HCT116 (cell line): Measurements from ENCODE around the gene ITIH3. TPM values are rescaled to one million over a fixed set of nuclear protein-coding genes. Genes with fewer than 3 reads are reported as not detected.

ENCODE experiments used
- ATAC-seq: fragments of 200-7000 bp; cut with Tn5 transposase; 2 replicates; pipeline ENCODE4 v1.9.1; 2020; ENCODE audit warnings: mild to moderate bottlenecking, moderate library complexity
- BruUV-seq: library from RNA; stranded (reverse); fragments of 400-500 nt; replicated peaks from 2 replicates; lab custom pipeline; 2021; lab: Mats Ljungman, UMichigan
- CTCF ChIA-PET: fragments of 300-600 bp; sonication (Branson Sonifier 250); formaldehyde crosslinking; loops from one replicate; lab custom pipeline; 2021; ENCODE audit warnings: antibody characterized with exemption; lab: Charles Lee
- POLR2A ChIA-PET: fragments of 300-600, 350-600 bp; sonication (Branson Sonifier 250); formaldehyde crosslinking; loops from one replicate; lab custom pipeline; 2021; ENCODE audit warnings: antibody characterized with exemption; lab: Charles Lee
- RAD21 ChIA-PET, 2 experiments: fragments of 300-600 bp; sonication (Branson Sonifier 250); formaldehyde crosslinking; loops; one replicate each; lab custom pipeline; 2023; ENCODE audit warnings: low total read pairs in 2 of 2; ENCODE audit not compliant: uncharacterized antibody in 2 of 2, unreplicated experiment in 2 of 2, low non-redundant PET in 1 of 2; lab: Charles Lee
- DNase-seq: peaks from one replicate; pipeline ENCODE4 v3.0.0-alpha.2; 2010; ENCODE audit warnings: low read depth, low spot score
- H2AFZ ChIP-seq: fragments of 200-600 bp; shearing (Covaris generic), sonication (generic); 2 replicates; pipeline ENCODE4 v1.6.1; 2017; ENCODE audit warnings: low read depth, mixed run types, mixed read lengths, antibody characterized with exemption, low read length; ENCODE audit not compliant: poor library complexity, severe bottlenecking
- H3K27ac ChIP-seq: 2 replicates; pipeline ENCODE4 v1.5.1; 2012; ENCODE audit warnings: low read depth, low read length
- H3K27me3 ChIP-seq: fragments of 200-600 bp; sonication (generic); 2 replicates; pipeline ENCODE4 v1.6.1; 2016; ENCODE audit warnings: mixed run types, low read length, mixed read lengths; ENCODE audit not compliant: insufficient read depth
- H3K36me3 ChIP-seq, 2 experiments: fragments of 200-500 bp in 1 of 2; fragments of 200-600 bp in 1 of 2; sonication (Bioruptor generic) in 1 of 2; sonication (generic) in 1 of 2; 2 replicates each; pipeline versions ENCODE4 v1.5.1 to v1.6.1; 2014 to 2016; ENCODE audit warnings: low read length in 2 of 2, inconsistent platforms in 1 of 2, mixed read lengths in 1 of 2, mixed run types in 1 of 2; ENCODE audit not compliant: insufficient read depth in 2 of 2, control insufficient read depth in 1 of 2
- H3K4me1 ChIP-seq, 2 experiments: fragments of 200-600 bp in 1 of 2; sonication (generic) in 1 of 2; 2 replicates each; pipeline versions ENCODE4 v1.5.1 to v1.6.1; 2012 to 2017; ENCODE audit warnings: low read length in 2 of 2, inconsistent platforms in 1 of 2, mild to moderate bottlenecking in 1 of 2, mixed read lengths in 1 of 2, mixed run types in 1 of 2, moderate library complexity in 1 of 2; ENCODE audit not compliant: insufficient read depth in 2 of 2, control insufficient read depth in 1 of 2
- H3K4me2 ChIP-seq: fragments of 200-600 bp; sonication (generic); 2 replicates; pipeline ENCODE4 v1.6.1; 2017; ENCODE audit warnings: mixed run types, low read length, mixed read lengths
- H3K4me3 ChIP-seq, 2 experiments: fragments of 200-600 bp in 1 of 2; sonication (generic) in 1 of 2; replicated peaks in 1 of 2; 2 replicates each; pipeline ENCODE4 v1.5.1; 2011 to 2016; ENCODE audit warnings: low read length in 2 of 2, control low read depth in 1 of 2, low read depth in 1 of 2, mild to moderate bottlenecking in 1 of 2, mixed read lengths in 1 of 2, mixed run types in 1 of 2
- H3K79me2 ChIP-seq: fragments of 200-600 bp; sonication (generic); 2 replicates; pipeline ENCODE4 v1.6.1; 2017; ENCODE audit warnings: mild to moderate bottlenecking, mixed run types, low read length, moderate library complexity, mixed read lengths; ENCODE audit not compliant: insufficient read depth
- H3K9ac ChIP-seq: fragments of 200-600 bp; sonication (generic); 2 replicates; pipeline ENCODE4 v1.6.1; 2016; ENCODE audit warnings: low read length, mixed read lengths
- H3K9me2 ChIP-seq: fragments of 200-600 bp; sonication (generic), shearing (Covaris generic); 2 replicates; pipeline ENCODE4 v1.6.1; 2017; ENCODE audit warnings: mixed run types, mild to moderate bottlenecking, moderate library complexity; ENCODE audit not compliant: insufficient read depth
- H3K9me3 ChIP-seq, 2 experiments: fragments of 200-500 bp in 1 of 2; fragments of 200-600 bp in 1 of 2; sonication (Bioruptor generic) in 1 of 2; sonication (generic) in 1 of 2; 2 replicates each; pipeline ENCODE4 v1.6.1; 2014 to 2017; ENCODE audit warnings: low read length in 2 of 2, mixed read lengths in 2 of 2, inconsistent platforms in 1 of 2, low read depth in 1 of 2, mild to moderate bottlenecking in 1 of 2, mixed run types in 1 of 2, moderate library complexity in 1 of 2; ENCODE audit not compliant: control insufficient read depth in 1 of 2, insufficient read depth in 1 of 2
- H4K20me1 ChIP-seq: fragments of 200-600 bp; sonication (generic), shearing (Covaris generic); 2 replicates; pipeline ENCODE4 v1.6.1; 2017; ENCODE audit warnings: mixed run types, mild to moderate bottlenecking, moderate library complexity; ENCODE audit not compliant: insufficient read depth
- CBX3 ChIP-seq: IDR thresholded peaks from 2 replicates; pipeline ENCODE4 v1.6.1; 2012; ENCODE audit warnings: low read depth
- EGR1 ChIP-seq: IDR thresholded peaks from 2 replicates; pipeline ENCODE4 v1.6.1; 2012; ENCODE audit warnings: low read depth
- ELF1 ChIP-seq: IDR thresholded peaks from 2 replicates; pipeline ENCODE4 v1.6.1; 2012; ENCODE audit warnings: low read depth, borderline replicate concordance
- POLR2A ChIP-seq: IDR thresholded peaks from 2 replicates; pipeline ENCODE4 v1.7.0; 2011; ENCODE audit warnings: borderline replicate concordance; ENCODE audit not compliant: insufficient read depth, insufficient read length; ENCODE audit errors: extremely low read depth
- SP1 ChIP-seq: IDR thresholded peaks from 2 replicates; pipeline ENCODE4 v1.6.1; 2012; ENCODE audit warnings: low read depth
- TCF7L2 ChIP-seq: IDR thresholded peaks from 2 replicates; pipeline ENCODE4 v1.7.0; 2011; ENCODE audit warnings: borderline replicate concordance, inconsistent platforms; ENCODE audit not compliant: insufficient read depth, insufficient read length; ENCODE audit errors: extremely low read depth
- ZFX ChIP-seq: fragments of 450-650 bp; IDR thresholded peaks from 2 replicates; pipeline ENCODE4 v1.6.1; 2017
- ZNF274 ChIP-seq: fragments of 200-500 bp; sonication (Bioruptor generic); IDR thresholded peaks from 2 replicates; pipeline ENCODE4 v1.6.1; 2014; ENCODE audit warnings: mild to moderate bottlenecking, low read depth, low read length, inconsistent platforms
- intact Hi-C: fragments of 100-400 bp; cut with micrococcal nuclease; formaldehyde crosslinking; loops from 2 replicates; pipeline ENCODE4 v1.10.0; 2022
- total RNA-seq: library from RNA; stranded (reverse); gene quantifications from one replicate; pipeline ENCODE4 v1.2.1, GENCODE V29; 2021; ENCODE audit not compliant: unreplicated experiment
- TF ChIP-seq, protein P1 (sequence below): IDR thresholded peaks from 2 replicates; pipeline ENCODE4 v1.6.1; 2012; ENCODE audit warnings: low read depth

ITIH3 gene
- total RNA-seq, 1 experiment from 2014 or later = 0.44 TPM

DNA sequence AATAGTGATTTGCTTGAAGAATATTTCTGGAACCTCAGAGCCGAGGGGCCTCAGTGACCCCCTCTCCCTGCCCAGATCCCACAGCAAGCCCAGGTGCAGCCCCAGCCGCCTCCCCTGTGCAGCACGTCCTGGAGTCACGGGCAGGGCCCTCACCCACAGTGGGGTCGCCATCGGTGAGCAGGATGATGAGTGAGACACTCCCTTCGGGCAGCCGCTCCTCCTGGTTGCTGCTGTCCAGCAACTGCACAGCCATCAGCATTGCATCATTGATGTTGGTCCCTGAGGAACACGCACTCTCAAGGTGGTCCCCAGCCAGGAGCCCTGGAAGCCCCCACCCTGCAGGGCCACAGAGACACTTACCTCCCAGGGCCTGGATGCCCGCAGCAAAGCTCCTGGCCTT lies 29.4 kb downstream of the ITIH3 start:
- ChIA-PET POLR2A (no interaction called here), CTCF (no interaction called here), RAD21 (no interaction called here)
- ATAC-seq (no peak), DNase-seq (no peak)
- TF ChIP-seq CBX3 (no peak), SP1 (no peak), ELF1 (no peak), EGR1 (no peak), POLR2A (no peak), TCF7L2 (no peak), ZFX (no peak), ZNF274 (no peak)
- TF ChIP-seq, protein P1, sequence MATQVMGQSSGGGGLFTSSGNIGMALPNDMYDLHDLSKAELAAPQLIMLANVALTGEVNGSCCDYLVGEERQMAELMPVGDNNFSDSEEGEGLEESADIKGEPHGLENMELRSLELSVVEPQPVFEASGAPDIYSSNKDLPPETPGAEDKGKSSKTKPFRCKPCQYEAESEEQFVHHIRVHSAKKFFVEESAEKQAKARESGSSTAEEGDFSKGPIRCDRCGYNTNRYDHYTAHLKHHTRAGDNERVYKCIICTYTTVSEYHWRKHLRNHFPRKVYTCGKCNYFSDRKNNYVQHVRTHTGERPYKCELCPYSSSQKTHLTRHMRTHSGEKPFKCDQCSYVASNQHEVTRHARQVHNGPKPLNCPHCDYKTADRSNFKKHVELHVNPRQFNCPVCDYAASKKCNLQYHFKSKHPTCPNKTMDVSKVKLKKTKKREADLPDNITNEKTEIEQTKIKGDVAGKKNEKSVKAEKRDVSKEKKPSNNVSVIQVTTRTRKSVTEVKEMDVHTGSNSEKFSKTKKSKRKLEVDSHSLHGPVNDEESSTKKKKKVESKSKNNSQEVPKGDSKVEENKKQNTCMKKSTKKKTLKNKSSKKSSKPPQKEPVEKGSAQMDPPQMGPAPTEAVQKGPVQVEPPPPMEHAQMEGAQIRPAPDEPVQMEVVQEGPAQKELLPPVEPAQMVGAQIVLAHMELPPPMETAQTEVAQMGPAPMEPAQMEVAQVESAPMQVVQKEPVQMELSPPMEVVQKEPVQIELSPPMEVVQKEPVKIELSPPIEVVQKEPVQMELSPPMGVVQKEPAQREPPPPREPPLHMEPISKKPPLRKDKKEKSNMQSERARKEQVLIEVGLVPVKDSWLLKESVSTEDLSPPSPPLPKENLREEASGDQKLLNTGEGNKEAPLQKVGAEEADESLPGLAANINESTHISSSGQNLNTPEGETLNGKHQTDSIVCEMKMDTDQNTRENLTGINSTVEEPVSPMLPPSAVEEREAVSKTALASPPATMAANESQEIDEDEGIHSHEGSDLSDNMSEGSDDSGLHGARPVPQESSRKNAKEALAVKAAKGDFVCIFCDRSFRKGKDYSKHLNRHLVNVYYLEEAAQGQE = no peak
- no peaks in the 10 kb centered on the region for H3K36me3 ChIP-seq
- H3K4me1 ChIP-seq = peaks cover 0 to 6% of the 10 kb centered on the region in 2 experiments; a peak in 1 of 4 replicates
- H3K9me3 ChIP-seq = no peaks in the 10 kb centered on the region
- BruUV-seq = no TSS peak
- no peak overlapping the region for H3K4me2 ChIP-seq
- H3K9me2 ChIP-seq = no peaks in the 10 kb centered on the region
- intact Hi-C loops = no loop called here
- no peak overlapping the region for H2AFZ ChIP-seq
- H4K20me1 ChIP-seq = no peaks in the 10 kb centered on the region
- no peak overlapping the region for H3K9ac ChIP-seq
- no peaks in the 10 kb centered on the region for H3K79me2 ChIP-seq
- no peak overlapping the region for H3K4me3 ChIP-seq
- no peak overlapping the region for H3K27ac ChIP-seq
- no peaks in the 10 kb centered on the region for H3K27me3 ChIP-seq
